PFSK-1 (cell line): ENCODE results near the gene IPO5.

Experiments
- FOXP2 ChIP-seq: optimal IDR thresholded peaks from 2 replicates; pipeline ENCODE3; 2011; ENCODE audit warnings: borderline replicate concordance, control low read depth, inconsistent platforms; ENCODE audit not compliant: insufficient read depth; ENCODE audit errors: extremely low read length, extremely low read depth
- POLR2AphosphoS5 ChIP-seq: IDR thresholded peaks from 2 replicates; pipeline ENCODE4 v1.6.1; 2012; ENCODE audit warnings: low read depth, mild to moderate bottlenecking, control low read depth, low read length, moderate library complexity
- REST ChIP-seq, 2 experiments: IDR thresholded peaks; 2 replicates each; pipeline versions ENCODE4 v1.6.1 to v1.8.0; 2011 to 2012; ENCODE audit warnings: low read depth in 2 of 2, low read length in 2 of 2, control low read depth in 1 of 2, inconsistent platforms in 1 of 2, mild to moderate bottlenecking in 1 of 2, moderate library complexity in 1 of 2; ENCODE audit not compliant: insufficient read depth in 1 of 2
- SIN3A ChIP-seq: IDR thresholded peaks from 2 replicates; pipeline ENCODE4 v1.6.1; 2012; ENCODE audit warnings: mild to moderate bottlenecking, low read length, moderate library complexity, borderline replicate concordance; ENCODE audit not compliant: insufficient read depth
- TAF1 ChIP-seq: IDR thresholded peaks from 2 replicates; pipeline ENCODE4 v1.6.1; 2012; ENCODE audit warnings: low read length, control low read depth, borderline replicate concordance; ENCODE audit not compliant: insufficient read depth

IPO5 gene

GRCh38 chr13:98013241-98013640 lies 59.8 kb downstream of the IPO5 start:
- TF ChIP-seq REST (IDR thresholded peaks at IDR 0.05; ENCODE audit: insufficient read depth in 1 of 2, low read depth in 2 of 2, low read length in 2 of 2) (no peak), POLR2AphosphoS5 (no peak), TAF1 (no peak), SIN3A (no peak), FOXP2 (no peak)

- TF ChIP-seq TAF1 = no peak
- TF ChIP-seq REST (IDR thresholded peaks at IDR 0.05; ENCODE audit: insufficient read depth in 1 of 2, low read depth in 2 of 2, low read length in 2 of 2) = no peak
- TF ChIP-seq SIN3A = no peak
- no peak for TF ChIP-seq FOXP2
- no peak for TF ChIP-seq POLR2AphosphoS5
Measured at GRCh38 chr13:98014766-98015165, 61.3 kb downstream of the IPO5 start.

- TF ChIP-seq FOXP2 = no peak
- TF ChIP-seq SIN3A = no peak
- TF ChIP-seq POLR2AphosphoS5 = no peak
- TF ChIP-seq TAF1 = no peak
- no peak for TF ChIP-seq REST (IDR thresholded peaks at IDR 0.05; ENCODE audit: insufficient read depth in 1 of 2, low read depth in 2 of 2, low read length in 2 of 2)
Measured at GRCh38 chr13:98018293-98018692, 64.8 kb downstream of the IPO5 start.

- TF ChIP-seq TAF1 (no peak), POLR2AphosphoS5 (no peak), FOXP2 (no peak), REST (IDR thresholded peaks at IDR 0.05; ENCODE audit: insufficient read depth in 1 of 2, low read depth in 2 of 2, low read length in 2 of 2) (no peak), SIN3A (no peak)
Measured at GRCh38 chr13:98019186-98019585, 65.7 kb downstream of the IPO5 start.

GRCh38 chr13:98020271-98020670 lies 66.8 kb downstream of the IPO5 start:
- no peak for TF ChIP-seq TAF1
- TF ChIP-seq FOXP2 = no peak
- no peak for TF ChIP-seq SIN3A
- no peak for TF ChIP-seq REST (IDR thresholded peaks at IDR 0.05; ENCODE audit: insufficient read depth in 1 of 2, low read depth in 2 of 2, low read length in 2 of 2)
- TF ChIP-seq POLR2AphosphoS5 = no peak
